NCI-H82 (cell line): ENCODE data around the gene RBKS.
"Not testable (repeated sequence)": the region's sequence is repeated elsewhere in the genome, so short reads cannot be mapped to it uniquely, and the experiment has no call there.

Experiments
- DNase-seq: peaks from one replicate; lab custom pipeline; 2025; lab: John Stamatoyannopoulos, UW

Gene RBKS

GRCh38 chr2:27762951-27763906 is 127.0 kb downstream of the RBKS start:
- no peak for DNase-seq

GRCh38 chr2:27756544-27757498 is 133.4 kb downstream of the RBKS start:
- no peak for DNase-seq

GRCh38 chr2:27756091-27756490 is 134.1 kb downstream of the RBKS start:
- no peak for DNase-seq

- DNase-seq = no peak
Measured at GRCh38 chr2:27754831-27755230, 135.4 kb downstream of the RBKS start.

- DNase-seq = peak; percentile 81
Measured at GRCh38 chr2:27754138-27754588, 136.0 kb downstream of the RBKS start.

GRCh38 chr2:27752551-27753237 is 137.5 kb downstream of the RBKS start:
- peak; percentile 20 for DNase-seq

GRCh38 chr2:27751377-27751776 is 138.8 kb downstream of the RBKS start:
- no peak for DNase-seq

- DNase-seq = not testable (repeated sequence)
Measured at GRCh38 chr2:27748803-27749554, 141.2 kb downstream of the RBKS start.

GRCh38 chr2:27747827-27748352 is 142.3 kb downstream of the RBKS start:
- DNase-seq = no peak

GRCh38 chr2:27746325-27746724 is 143.9 kb downstream of the RBKS start:
- DNase-seq = no peak

- not testable (repeated sequence) for DNase-seq
Measured at GRCh38 chr2:27745494-27745893, 144.7 kb downstream of the RBKS start.

GRCh38 chr2:27742571-27742970 is 147.6 kb downstream of the RBKS start:
- no peak for DNase-seq

- DNase-seq = no peak
Measured at GRCh38 chr2:27741673-27742072, 148.5 kb downstream of the RBKS start.

GRCh38 chr2:27739058-27739373 is 151.2 kb downstream of the RBKS start:
- no peak for DNase-seq

- no peak for DNase-seq
Measured at GRCh38 chr2:27738349-27739057, 151.7 kb downstream of the RBKS start.

- no peak for DNase-seq
Measured at GRCh38 chr2:27737676-27738348, 152.4 kb downstream of the RBKS start.

- DNase-seq = no peak
Measured at GRCh38 chr2:27736890-27737204, 153.3 kb downstream of the RBKS start.

- no peak for DNase-seq
Measured at GRCh38 chr2:27736031-27736889, 153.9 kb downstream of the RBKS start.
